ENCODE measurements around the gene TARBP1. TPM values are rescaled to one million over a fixed set of nuclear protein-coding genes. Genes with fewer than 3 reads are reported as not detected.

TARBP1 gene
- total and polyA plus RNA-seq, 2 of the 8 experiments (the other 6 are each of a cell fraction or from before 2014, with no cell fraction given) = 21.9 to 32.3 TPM

DNA sequence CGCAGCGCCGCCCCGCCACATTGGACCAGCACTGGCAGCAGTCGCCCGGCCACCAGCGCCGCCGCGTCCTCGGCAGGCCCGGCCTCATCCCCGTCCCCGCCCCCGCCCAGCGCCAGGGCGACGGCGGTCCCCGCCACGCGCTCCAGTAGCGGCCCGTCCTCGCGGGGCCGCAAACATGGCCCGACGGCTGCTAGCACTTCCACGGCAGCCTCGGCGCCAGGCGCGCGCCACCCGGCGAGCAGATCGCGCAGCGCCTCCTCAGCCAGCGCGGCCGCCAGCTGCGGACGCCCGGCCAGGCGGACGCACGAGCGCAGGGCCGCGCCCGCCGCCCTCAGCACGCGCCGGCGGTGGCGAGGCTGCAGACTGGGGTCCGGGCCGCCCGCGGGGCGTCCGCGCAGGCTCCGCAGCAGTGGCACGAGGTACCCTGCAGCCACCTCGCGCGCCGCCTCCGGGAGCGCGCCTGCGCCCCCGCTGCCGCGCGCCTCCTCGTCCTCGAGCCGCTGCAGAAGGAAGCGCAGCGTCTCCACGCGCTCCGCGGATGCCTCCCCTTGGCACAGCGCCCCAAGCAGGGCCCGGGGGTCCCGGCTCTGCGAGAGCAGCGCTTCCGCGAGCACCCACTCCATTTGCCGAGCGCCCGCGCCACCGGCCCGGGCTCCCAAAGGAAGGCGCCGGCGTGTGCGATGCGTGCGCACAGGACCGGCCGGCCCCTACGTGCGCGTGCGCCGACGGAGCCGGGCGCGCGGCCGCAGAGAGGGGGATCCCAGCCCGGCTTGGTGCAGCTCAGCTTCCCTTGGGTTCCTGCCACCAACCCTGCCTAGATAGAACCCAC is at the start of gene TARBP1 (continued):
- TF ChIP-seq SP2 (IDR thresholded peaks at IDR 0.05; ENCODE audit: low read length) (no peak), SP4 (IDR thresholded peaks at IDR 0.05; ENCODE audit: low read length) (no peak), CHD2 (IDR thresholded peaks at IDR 0.05; ENCODE audit: low read length) (no peak), ZNF274 (IDR thresholded peaks at IDR 0.05; ENCODE audit: borderline replicate concordance, extremely low read depth, low read length) (no peak), HDAC2 (IDR thresholded peaks at IDR 0.05; ENCODE audit: borderline replicate concordance in 1 of 2, low read depth in 2 of 2, low read length in 2 of 2) (0 out of 4 replicates have a peak, but pooled peaks of 1 of the 2 experiments have one; percentile 15), SIRT6 (IDR thresholded peaks at IDR 0.05; ENCODE audit: low read length) (no peak), POU5F1 (IDR thresholded peaks at IDR 0.05; ENCODE audit: low read depth, low read length) (no peak)
- TF ChIP-seq, protein P1, sequence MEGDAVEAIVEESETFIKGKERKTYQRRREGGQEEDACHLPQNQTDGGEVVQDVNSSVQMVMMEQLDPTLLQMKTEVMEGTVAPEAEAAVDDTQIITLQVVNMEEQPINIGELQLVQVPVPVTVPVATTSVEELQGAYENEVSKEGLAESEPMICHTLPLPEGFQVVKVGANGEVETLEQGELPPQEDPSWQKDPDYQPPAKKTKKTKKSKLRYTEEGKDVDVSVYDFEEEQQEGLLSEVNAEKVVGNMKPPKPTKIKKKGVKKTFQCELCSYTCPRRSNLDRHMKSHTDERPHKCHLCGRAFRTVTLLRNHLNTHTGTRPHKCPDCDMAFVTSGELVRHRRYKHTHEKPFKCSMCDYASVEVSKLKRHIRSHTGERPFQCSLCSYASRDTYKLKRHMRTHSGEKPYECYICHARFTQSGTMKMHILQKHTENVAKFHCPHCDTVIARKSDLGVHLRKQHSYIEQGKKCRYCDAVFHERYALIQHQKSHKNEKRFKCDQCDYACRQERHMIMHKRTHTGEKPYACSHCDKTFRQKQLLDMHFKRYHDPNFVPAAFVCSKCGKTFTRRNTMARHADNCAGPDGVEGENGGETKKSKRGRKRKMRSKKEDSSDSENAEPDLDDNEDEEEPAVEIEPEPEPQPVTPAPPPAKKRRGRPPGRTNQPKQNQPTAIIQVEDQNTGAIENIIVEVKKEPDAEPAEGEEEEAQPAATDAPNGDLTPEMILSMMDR (IDR thresholded peaks at IDR 0.05; ENCODE audit: control extremely low read depth in 1 of 3, insufficient read depth in 1 of 3, low read depth in 1 of 3, low read length in 3 of 3) = no peak
